Activated naive CD8-positive, alpha-beta T cell treated with anti-CD3 and anti-CD28 coated beads, Interleukin-2, amount 50 U/mL, for 24 hours (primary cell): ENCODE measurements around the gene ID1.

Source experiments
- ATAC-seq: fragments of 150-1000 bp; cut with Tn5 transposase; one replicate; pipeline ENCODE4 v1.10.0; 2021
- DNase-seq: peaks from one replicate; pipeline ENCODE4 v3.0.0; 2021
- H3K27ac Mint-ChIP-seq: one replicate; pipeline ENCODE4 v1.8.0; 2021; ENCODE audit warnings: mild to moderate bottlenecking, mixed read lengths
- H3K27me3 Mint-ChIP-seq: one replicate; pipeline ENCODE4 v1.8.0; 2021; ENCODE audit warnings: mixed read lengths
- H3K36me3 Mint-ChIP-seq: one replicate; pipeline ENCODE4 v1.8.0; 2021; ENCODE audit warnings: low read depth, mixed read lengths
- H3K4me1 Mint-ChIP-seq: one replicate; pipeline ENCODE4 v1.8.0; 2021; ENCODE audit warnings: mixed read lengths
- H3K4me3 Mint-ChIP-seq: one replicate; pipeline ENCODE4 v1.8.0; 2021; ENCODE audit warnings: mild to moderate bottlenecking, moderate library complexity, mixed read lengths
- H3K9me3 Mint-ChIP-seq: one replicate; pipeline ENCODE4 v1.8.0; 2021; ENCODE audit warnings: mixed read lengths

Gene ID1

GRCh38 chr20:31654534-31654933, 49.4 kb downstream of the ID1 start:
- DNase-seq, result no peak
- no peak overlapping the region for H3K4me3 Mint-ChIP-seq
- H3K9me3 Mint-ChIP-seq, result no peaks in the 10 kb centered on the region
- peaks cover 1% of the 10 kb centered on the region for H3K27me3 Mint-ChIP-seq
- H3K4me1 Mint-ChIP-seq, result no peaks in the 10 kb centered on the region
- no peak overlapping the region for H3K27ac Mint-ChIP-seq
- no peak for ATAC-seq
- H3K36me3 Mint-ChIP-seq, result no peaks in the 10 kb centered on the region
